ENCODE measurements around the gene FXN.

GRCh38 chr9:68998812-68999211, 36.7 kb upstream of the FXN start:
- no peak for TF ChIP-seq GATA2 (IDR thresholded peaks at IDR 0.05; ENCODE audit: low read depth, low read length)
- TF ChIP-seq GATA3 (IDR thresholded peaks at IDR 0.05; ENCODE audit: low read depth, low read length): no peak
